Stimulated activated CD8-positive, alpha-beta memory T cell treated with anti-CD3 and anti-CD28 coated beads, Interleukin-15, amount 100 ng/mL, for 24 hours (primary cell): Measurements from ENCODE around the gene KRT33A.
"Not testable (repeated sequence)": the region's sequence is repeated elsewhere in the genome, so short reads cannot be mapped to it uniquely, and the experiment has no call there.

Source experiments
- DNase-seq: peaks from one replicate; pipeline ENCODE4 v3.0.0-alpha.2; 2020; ENCODE audit warnings: low read depth

The KRT33A gene

DNA sequence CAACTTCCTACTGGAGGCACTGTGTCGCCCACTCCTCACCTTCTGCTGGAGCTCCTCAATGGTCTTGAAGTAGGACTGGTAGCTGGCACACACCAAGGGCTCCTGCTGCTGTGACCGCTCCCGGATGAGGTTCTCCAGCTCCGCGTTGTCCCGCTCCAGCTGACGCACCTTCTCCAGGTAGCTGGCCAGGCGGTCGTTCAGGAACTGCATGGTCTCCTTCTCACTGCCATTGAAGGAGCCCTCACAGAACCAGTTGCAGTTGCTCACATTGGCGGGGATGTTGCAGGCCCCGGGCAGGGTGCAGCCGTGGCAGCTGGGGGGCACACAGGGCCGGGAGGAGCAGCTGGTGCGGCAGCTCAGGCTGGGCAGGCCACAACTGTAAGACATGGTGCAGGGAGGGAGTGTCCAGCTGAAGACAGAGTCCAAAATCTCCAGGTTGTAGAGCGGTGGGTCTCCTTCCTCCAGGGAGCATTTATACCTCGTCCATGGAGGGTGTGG lies at the start of gene KRT33A:
Gene KRT33A (minus strand): TSS at position 448 of the 498 bp plus-strand sequence. CDS start 61 bp downstream, at position 387.
- not testable (repeated sequence) for DNase-seq

- no peak for DNase-seq
Observed at GRCh38 chr17:41396996-41397660, 46.5 kb upstream of the KRT33A start, which contains the start of gene KRT31. TSS of gene KRT31 (minus strand) at chr17:41397608. CDS start at chr17:41397539, 69 bp downstream.

DNA sequence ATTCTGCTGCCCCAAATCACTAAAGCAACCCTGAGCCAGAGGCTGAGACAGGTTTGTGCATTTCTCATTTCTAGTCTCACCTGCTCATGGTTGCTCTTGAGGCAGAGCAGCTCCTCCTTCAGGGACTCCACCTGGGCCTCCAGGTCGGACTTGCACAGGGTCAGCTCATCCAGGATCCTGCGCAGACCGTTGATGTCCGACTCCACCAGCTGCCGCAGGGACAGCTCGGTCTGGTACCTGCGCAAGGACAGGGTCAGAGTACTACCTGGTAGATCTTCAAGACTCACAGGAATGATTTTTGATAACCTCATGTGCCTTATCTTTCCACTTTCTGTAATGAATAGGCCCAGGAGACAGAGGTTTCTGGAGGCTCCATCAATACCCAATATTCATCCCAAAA lies 45.7 kb upstream of the KRT33A start:
- DNase-seq, result no peak

DNA sequence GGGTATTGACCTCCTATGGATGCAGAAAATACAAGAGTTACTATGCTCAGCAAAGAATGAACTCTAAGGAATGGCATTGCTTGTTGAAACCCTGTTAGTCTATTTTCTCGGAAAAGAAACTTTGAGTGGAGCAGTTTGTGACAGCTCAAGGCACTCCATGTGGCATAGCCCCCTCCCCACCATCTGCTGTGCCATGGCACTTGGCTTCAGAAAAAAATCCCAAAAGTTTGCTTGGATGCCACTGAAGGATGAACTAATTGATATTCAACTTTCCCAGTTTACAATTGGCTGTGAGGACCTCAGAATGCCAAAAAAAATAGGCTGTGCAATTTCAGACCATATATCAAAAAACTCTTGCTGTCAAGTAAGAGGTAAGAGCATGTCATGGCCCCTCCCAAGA lies 45.0 kb upstream of the KRT33A start:
- DNase-seq, result no peak

GRCh38 chr17:41395044-41395443 lies 44.4 kb upstream of the KRT33A start:
- DNase-seq, result not testable (repeated sequence)

DNA sequence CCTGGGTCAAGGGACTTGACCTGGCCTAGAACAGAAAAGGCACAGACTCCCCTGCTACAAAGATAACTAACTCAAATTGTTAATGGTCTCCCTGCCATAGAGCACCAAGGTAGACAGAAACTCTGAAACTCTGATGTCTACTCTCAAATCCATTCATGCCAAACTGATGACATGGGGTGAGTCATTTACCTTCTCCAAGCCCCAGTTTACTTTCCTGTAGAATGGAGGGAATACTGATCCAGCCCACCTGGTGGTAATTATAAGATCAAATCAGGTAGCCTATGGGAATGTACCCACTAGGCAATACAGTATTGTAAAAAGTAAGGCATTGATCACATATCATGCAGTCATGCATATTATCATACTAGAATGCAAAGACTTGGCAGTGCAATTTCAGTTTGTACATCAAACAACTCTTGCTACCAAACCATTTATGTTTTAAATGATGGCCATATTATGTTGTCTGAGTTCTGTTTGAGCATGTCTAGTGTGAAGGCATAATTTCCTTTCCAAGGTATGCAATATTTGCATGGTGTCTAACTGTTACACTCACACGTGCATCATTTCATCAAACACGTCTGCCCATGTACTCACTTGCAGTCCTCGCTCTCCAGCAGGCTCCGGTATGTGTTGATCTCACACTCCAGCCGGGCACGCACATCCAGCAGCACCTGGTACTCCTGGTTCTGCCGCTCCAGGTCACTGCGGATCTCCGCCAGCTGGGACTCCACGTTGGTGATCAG lies 43.8 kb upstream of the KRT33A start:
- no peak for DNase-seq

- no peak for DNase-seq
Observed at GRCh38 chr17:41393826-41394225, 43.2 kb upstream of the KRT33A start.

DNA sequence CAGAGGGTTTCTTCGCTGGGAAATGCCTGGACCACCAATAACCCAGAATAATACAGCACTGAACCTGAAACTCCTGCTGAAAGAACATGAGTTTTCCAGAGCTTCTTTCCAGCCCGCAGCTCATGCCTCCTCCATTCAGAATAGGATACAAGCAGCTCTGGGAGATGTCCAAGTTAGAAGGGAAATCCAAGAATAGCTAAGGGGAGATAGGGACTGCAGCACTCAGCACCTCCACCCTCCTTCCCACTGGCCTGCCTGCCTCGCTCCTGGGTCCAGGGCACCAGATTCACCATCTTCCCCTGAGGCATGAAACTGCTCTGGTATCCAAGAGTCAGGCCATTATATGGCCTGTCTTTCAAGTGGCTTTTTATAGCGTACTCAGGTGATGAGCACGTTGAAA lies 42.7 kb upstream of the KRT33A start:
- DNase-seq, result no peak

DNA sequence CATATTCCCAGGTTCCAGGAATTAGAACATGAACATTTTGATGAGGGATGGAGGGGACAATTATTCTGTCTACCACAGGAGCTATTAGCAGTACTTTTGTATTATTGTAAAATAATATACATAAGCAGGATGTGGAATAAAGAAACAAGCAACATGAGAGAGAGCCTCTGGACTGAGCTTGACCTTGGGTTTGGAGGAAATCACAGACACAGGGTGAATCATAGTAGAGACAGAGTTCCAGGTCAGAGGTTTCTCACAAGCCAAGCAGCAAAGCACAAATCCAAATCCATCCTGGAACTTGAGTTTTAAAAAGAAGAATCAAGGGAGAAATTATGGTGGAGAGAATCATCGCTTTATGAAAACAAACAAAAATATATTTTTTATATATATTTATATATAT lies 41.6 kb upstream of the KRT33A start:
- no peak for DNase-seq

GRCh38 chr17:41391535-41391934 lies 40.9 kb upstream of the KRT33A start:
- no peak for DNase-seq

- DNase-seq, result no peak
Observed at GRCh38 chr17:41390411-41390938, 39.8 kb upstream of the KRT33A start.

- DNase-seq, result no peak
Observed at GRCh38 chr17:41387670-41388069, 37.0 kb upstream of the KRT33A start.

- no peak for DNase-seq
Observed at GRCh38 chr17:41386227-41386626, 35.6 kb upstream of the KRT33A start.

DNA sequence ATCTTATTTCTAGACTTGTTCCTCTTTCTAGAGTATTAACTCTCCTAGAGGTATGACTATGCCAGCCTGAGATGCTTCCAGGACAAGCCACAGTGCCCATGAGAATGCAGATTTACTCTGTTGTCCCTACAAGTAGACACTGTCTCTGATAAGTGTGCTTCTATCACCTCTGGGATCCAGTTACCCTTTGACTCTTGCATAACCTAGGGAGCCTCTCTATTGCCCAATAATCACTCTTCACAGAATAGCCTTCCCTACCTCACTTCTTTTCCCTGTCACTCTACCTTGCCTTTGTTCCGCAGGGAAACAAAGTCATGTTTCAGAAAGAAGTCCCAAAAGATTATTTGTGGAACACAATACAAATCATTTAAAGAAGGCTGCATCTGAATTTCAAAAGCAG lies 33.1 kb upstream of the KRT33A start:
- DNase-seq, result no peak

- no peak for DNase-seq
Observed at GRCh38 chr17:41382394-41382793, 31.8 kb upstream of the KRT33A start.

DNA sequence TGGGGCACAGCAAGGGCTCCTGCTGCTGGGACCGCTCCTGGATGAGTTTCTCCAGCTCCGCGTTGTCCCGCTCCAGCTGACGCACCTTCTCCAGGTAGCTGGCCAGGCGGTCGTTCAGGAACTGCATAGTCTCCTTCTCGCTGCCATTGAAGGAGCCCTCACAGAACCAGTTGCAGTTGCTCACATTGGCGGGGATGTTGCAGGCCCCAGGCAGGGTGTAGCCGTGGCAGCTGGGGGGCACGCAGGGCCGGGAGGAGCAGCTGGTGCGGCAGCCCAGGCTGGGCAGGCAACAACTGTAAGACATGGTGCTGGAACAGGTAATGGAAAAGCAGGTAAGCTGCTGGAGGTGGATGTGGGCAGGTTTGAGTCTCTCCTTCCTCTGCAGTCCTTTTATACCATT lies 31.3 kb upstream of the KRT33A start, which contains the start of gene KRT34:
Gene KRT34 (minus strand): TSS at position 364 of the 400 bp plus-strand sequence. CDS start 60 bp downstream, at position 304.
- not testable (repeated sequence) for DNase-seq

DNA sequence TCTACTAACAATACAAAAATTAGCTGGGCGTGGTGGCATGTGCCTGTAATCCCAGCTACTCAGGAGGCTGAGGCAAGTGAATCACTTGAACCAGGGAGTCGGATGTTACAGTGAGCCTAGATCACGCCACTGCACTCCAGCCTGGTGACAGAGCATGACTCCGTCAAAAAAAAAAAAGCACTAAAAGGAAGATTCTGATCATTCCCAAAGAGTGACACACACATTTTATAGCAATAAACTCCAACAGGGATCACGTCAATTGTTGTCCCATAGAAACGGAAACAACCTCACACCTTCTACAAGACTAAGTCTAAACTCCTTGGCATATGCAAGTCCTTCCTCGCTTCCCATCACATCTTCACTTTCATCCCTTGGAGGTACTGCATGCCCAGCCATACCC lies 29.5 kb upstream of the KRT33A start:
- not testable (repeated sequence) for DNase-seq

GRCh38 chr17:41377546-41377945 lies 26.9 kb upstream of the KRT33A start:
- no peak for DNase-seq

GRCh38 chr17:41369713-41370112 lies 19.1 kb upstream of the KRT33A start, which contains the start of gene KRT33B:
TSS of gene KRT33B (minus strand) at chr17:41369813. CDS start at chr17:41369750, 63 bp downstream.
- no peak for DNase-seq

DNA sequence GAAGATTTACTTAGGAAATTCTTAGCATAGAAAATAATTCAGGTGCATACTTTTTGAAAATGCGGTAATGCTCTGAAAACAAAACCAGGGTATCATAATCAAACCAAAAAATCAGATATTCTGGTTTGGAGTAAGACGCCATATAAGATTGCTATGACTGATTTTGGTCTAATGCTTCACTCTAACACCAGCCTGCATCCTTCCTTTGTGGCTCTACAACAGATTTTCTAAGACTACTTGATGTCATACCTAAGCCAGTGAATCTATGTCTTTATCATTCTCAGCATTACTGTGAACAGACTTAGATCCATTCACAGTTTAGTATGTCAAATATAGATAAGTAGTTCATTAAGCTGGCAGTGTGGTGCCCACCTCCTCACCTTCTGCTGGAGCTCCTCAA lies 18.4 kb upstream of the KRT33A start:
- no peak for DNase-seq

DNA sequence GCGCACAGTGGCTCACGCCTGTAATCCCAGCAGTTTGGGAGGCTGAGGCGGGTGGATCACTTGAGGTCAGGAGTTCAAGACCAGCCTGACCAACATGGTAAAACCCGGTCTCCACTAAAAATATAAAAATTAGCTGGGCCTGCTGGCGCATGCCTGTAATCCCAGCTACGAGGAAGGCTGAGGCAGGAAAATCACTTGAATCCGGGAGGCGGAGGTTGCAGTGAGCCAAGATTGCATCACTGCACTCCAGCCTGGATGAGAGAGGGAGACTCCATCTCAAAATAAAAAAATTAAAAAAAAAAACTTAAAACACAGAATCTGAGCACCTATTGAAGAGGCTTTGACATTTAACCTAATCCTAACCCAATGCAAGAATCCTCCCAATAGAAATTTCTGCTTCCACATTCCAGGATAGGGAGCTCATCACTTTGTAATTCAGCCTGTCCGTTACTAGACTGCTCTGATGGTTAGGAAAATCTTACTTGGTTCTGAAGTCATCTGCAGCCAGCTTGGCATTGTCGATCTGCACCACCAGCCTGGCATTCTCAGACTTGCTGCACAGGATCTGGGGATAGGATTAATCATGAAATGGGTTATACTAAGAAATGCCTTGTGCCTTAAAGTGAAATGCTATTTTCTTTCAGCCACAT lies 16.9 kb upstream of the KRT33A start:
- no peak for DNase-seq

GRCh38 chr17:41366070-41366469 lies 15.4 kb upstream of the KRT33A start:
- no peak for DNase-seq
